Measurements from ENCODE around the gene PLOD1.

PLOD1 gene

DNA sequence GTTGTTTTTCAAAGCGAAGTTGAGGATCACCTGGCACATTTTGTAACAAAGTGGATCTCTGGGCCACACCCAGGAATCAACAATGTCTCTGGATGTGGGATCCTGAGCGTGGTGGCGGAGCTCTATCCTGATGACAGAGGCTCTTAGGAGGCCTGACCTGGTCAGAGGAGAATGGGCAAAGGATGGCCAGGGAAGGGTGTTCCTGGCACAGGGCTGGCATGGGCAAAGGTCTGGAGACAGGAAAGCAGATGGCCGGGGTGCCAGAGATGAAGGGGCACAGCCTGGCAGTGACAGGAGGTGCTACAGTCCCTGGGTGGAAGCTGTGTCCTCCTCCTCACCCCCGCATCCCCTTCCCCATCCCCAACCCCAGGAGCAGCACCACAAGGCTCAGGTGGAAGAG lies 25.8 kb downstream of the PLOD1 start:
- CTCF ChIA-PET = no interaction called here
- Histone ChIP-seq H3K36me3 (ENCODE audit: control insufficient read depth in 2 of 2, insufficient read depth in 1 of 2, low read length in 2 of 2) (peaks cover 17 to 72% of the 10 kb centered on the region in 2 experiments; a peak in 2 of 3 replicates), H3K9me3 (ENCODE audit: control insufficient read depth, insufficient read depth, low read depth, low read length) (no peaks in the 10 kb centered on the region), H3K27ac (ENCODE audit: extremely low read depth, low read depth, low read length) (no peak overlapping the region), H3K4me1 (ENCODE audit: control insufficient read depth, insufficient read depth, low read length) (no peaks in the 10 kb centered on the region), H3K4me3 (ENCODE audit: low read depth, low read length) (no peak overlapping the region)
- POLR2A ChIA-PET = no interaction called here
- TF ChIP-seq ZNF830 (tag by site-specific recombination; IDR thresholded peaks at IDR 0.05; ENCODE audit: low read depth) = no peak
- TF ChIP-seq ZNF785 (tag by site-specific recombination; IDR thresholded peaks at IDR 0.05) = no peak
- TF ChIP-seq ZBTB21 (tag by site-specific recombination; IDR thresholded peaks at IDR 0.05) = no peak
- TF ChIP-seq YY2 (tag by site-specific recombination; IDR thresholded peaks at IDR 0.05) = no peak

GRCh38 chr1:11960715-11961114 lies 26.2 kb downstream of the PLOD1 start:
- H3K4me1 ChIP-seq (ENCODE audit: control insufficient read depth, insufficient read depth, low read length) = no peaks in the 10 kb centered on the region
- TF ChIP-seq ZFHX2 (tag by site-specific recombination; conservative IDR thresholded peaks at IDR 0.05) (no peak), ZNF768 (tag by site-specific recombination; IDR thresholded peaks at IDR 0.05) (0 out of 2 replicates have a peak, but pooled peaks have one; percentile 13), ZNF311 (tag by site-specific recombination; IDR thresholded peaks at IDR 0.05; ENCODE audit: borderline replicate concordance) (no peak)
- POLR2A ChIA-PET = interaction anchor here (1.0 to 1.2 kb wide), 2 partner anchors 51 to 52 kb away, joined by 3 to 5 read pairs; no protein-coding TSS in a partner anchor
- H3K4me3 ChIP-seq (ENCODE audit: low read depth, low read length) = no peak overlapping the region
- H3K36me3 ChIP-seq (ENCODE audit: control insufficient read depth in 2 of 2, insufficient read depth in 1 of 2, low read length in 2 of 2) = peaks cover 17 to 74% of the 10 kb centered on the region in 2 experiments; a peak in 2 of 3 replicates
- CTCF ChIA-PET = interaction anchor here (0.8 kb wide), 1 partner anchor 123 kb away, joined by 3 read pairs; no protein-coding TSS in a partner anchor
- no peaks in the 10 kb centered on the region for H3K9me3 ChIP-seq (ENCODE audit: control insufficient read depth, insufficient read depth, low read depth, low read length)
- H3K27ac ChIP-seq (ENCODE audit: extremely low read depth, low read depth, low read length) = no peak overlapping the region

- Histone ChIP-seq H3K4me3 (ENCODE audit: low read depth, low read length) (no peak overlapping the region), H3K36me3 (ENCODE audit: control insufficient read depth in 2 of 2, insufficient read depth in 1 of 2, low read length in 2 of 2) (peaks cover 17 to 74% of the 10 kb centered on the region in 2 experiments; a peak in 2 of 3 replicates), H3K9me3 (ENCODE audit: control insufficient read depth, insufficient read depth, low read depth, low read length) (no peaks in the 10 kb centered on the region), H3K4me1 (ENCODE audit: control insufficient read depth, insufficient read depth, low read length) (no peaks in the 10 kb centered on the region), H3K27ac (ENCODE audit: extremely low read depth, low read depth, low read length) (no peak overlapping the region; the same call in 1 of the 2 replicates)
- ChIA-PET POLR2A (interaction anchor here (1.0 to 1.2 kb wide), 2 partner anchors 51 to 52 kb away, joined by 3 to 5 read pairs; no protein-coding TSS in a partner anchor), CTCF (interaction anchor here (0.8 kb wide), 1 partner anchor 123 kb away, joined by 3 read pairs; no protein-coding TSS in a partner anchor)
- no peak for TF ChIP-seq ZNF473 (tag by site-specific recombination; IDR thresholded peaks at IDR 0.05)
- peak; percentile 43; the same call in 1 of the 2 replicates for TF ChIP-seq ZBTB6 (tag by site-specific recombination; IDR thresholded peaks at IDR 0.05)
- TF ChIP-seq IKZF3 (tag by site-specific recombination; IDR thresholded peaks at IDR 0.05) = peak; percentile 62
- TF ChIP-seq ZNF292 (tag by site-specific recombination; IDR thresholded peaks at IDR 0.05; ENCODE audit: borderline replicate concordance, low read depth) = no peak
- peak; percentile 74 for TF ChIP-seq ZNF600 (tag by site-specific recombination; IDR thresholded peaks at IDR 0.05)
- TF ChIP-seq ZFP37 (tag by site-specific recombination; IDR thresholded peaks at IDR 0.05) = no peak
- no peak for TF ChIP-seq ZBTB48 (tag by site-specific recombination; IDR thresholded peaks at IDR 0.05)
- no peak for TF ChIP-seq ZNF501 (tag by site-specific recombination; IDR thresholded peaks at IDR 0.05)
- TF ChIP-seq, protein P1, sequence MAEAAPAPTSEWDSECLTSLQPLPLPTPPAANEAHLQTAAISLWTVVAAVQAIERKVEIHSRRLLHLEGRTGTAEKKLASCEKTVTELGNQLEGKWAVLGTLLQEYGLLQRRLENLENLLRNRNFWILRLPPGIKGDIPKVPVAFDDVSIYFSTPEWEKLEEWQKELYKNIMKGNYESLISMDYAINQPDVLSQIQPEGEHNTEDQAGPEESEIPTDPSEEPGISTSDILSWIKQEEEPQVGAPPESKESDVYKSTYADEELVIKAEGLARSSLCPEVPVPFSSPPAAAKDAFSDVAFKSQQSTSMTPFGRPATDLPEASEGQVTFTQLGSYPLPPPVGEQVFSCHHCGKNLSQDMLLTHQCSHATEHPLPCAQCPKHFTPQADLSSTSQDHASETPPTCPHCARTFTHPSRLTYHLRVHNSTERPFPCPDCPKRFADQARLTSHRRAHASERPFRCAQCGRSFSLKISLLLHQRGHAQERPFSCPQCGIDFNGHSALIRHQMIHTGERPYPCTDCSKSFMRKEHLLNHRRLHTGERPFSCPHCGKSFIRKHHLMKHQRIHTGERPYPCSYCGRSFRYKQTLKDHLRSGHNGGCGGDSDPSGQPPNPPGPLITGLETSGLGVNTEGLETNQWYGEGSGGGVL (tag by site-specific recombination; IDR thresholded peaks at IDR 0.05) = no peak
- TF ChIP-seq ZBTB11 (tag by site-specific recombination; conservative IDR thresholded peaks at IDR 0.05; ENCODE audit: low read depth) = no peak
- peak; percentile 83 for TF ChIP-seq SP7 (tag by site-specific recombination; IDR thresholded peaks at IDR 0.05)
- peak; percentile 96 for TF ChIP-seq OSR2 (tag by site-specific recombination; IDR thresholded peaks at IDR 0.05)
- no peak for TF ChIP-seq ZNF510 (tag by site-specific recombination; IDR thresholded peaks at IDR 0.05; ENCODE audit: insufficient replicate concordance)
- no peak for TF ChIP-seq ZNF560 (tag by site-specific recombination; IDR thresholded peaks at IDR 0.05; ENCODE audit: borderline replicate concordance)
- TF ChIP-seq ZBTB17 (tag by site-specific recombination; IDR thresholded peaks at IDR 0.05) = peak; percentile 43; the same call in 1 of the 2 replicates
- no peak for TF ChIP-seq ZNF521 (tag by site-specific recombination; IDR thresholded peaks at IDR 0.05)
- TF ChIP-seq, protein P2, sequence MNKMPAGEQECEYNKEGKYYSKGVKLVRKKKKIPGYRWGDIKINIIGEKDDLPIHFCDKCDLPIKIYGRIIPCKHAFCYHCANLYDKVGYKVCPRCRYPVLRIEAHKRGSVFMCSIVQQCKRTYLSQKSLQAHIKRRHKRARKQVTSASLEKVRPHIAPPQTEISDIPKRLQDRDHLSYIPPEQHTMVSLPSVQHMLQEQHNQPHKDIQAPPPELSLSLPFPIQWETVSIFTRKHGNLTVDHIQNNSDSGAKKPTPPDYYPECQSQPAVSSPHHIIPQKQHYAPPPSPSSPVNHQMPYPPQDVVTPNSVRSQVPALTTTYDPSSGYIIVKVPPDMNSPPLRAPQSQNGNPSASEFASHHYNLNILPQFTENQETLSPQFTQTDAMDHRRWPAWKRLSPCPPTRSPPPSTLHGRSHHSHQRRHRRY (tag by site-specific recombination; IDR thresholded peaks at IDR 0.05) = no peak
- TF ChIP-seq ZNF366 (tag by site-specific recombination; conservative IDR thresholded peaks at IDR 0.05) = peak; percentile 72
Measured at GRCh38 chr1:11961230-11961629, 26.7 kb downstream of the PLOD1 start.
